Stimulated activated CD8-positive, alpha-beta memory T cell treated with anti-CD3 and anti-CD28 coated beads, Interleukin-15, amount 100 ng/mL, for 1 hour (primary cell): ENCODE results near the gene RNF40.
"Not testable (repeated sequence)": the region's sequence is repeated elsewhere in the genome, so short reads cannot be mapped to it uniquely, and the experiment has no call there.

Source experiments
- DNase-seq: peaks from one replicate; pipeline ENCODE4 v3.0.0-alpha.2; 2020; ENCODE audit warnings: low read depth

The RNF40 gene

GRCh38 chr16:30820952-30821421 lies 58.9 kb downstream of the RNF40 start:
- DNase-seq: no peak

- DNase-seq: not testable (repeated sequence)
These were observed 59.3 kb downstream of the RNF40 start for GRCh38 chr16:30821441-30821840.

- DNase-seq: no peak
These were observed 59.8 kb downstream of the RNF40 start for GRCh38 chr16:30821891-30822290.
